ENCODE results near the gene RAB9B.

DNA sequence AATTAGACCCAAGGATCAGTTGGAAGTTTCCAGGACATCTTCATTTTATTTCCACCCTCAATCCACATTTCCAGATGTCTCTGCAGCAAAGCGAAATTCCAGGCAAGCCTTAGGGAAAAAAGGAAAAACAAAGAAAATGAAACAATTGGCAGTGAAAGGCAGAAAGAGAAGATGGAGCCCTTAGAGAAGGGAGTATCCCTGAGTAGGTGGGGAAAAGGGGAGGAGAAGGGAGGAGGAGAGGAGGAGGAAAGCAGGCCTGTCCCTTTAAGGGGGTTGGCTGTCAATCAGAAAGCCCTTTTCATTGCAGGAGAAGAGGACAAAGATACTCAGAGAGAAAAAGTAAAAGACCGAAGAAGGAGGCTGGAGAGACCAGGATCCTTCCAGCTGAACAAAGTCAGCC is 55.5 kb downstream of the RAB9B start, which contains the start of gene PLP1:
- TF ChIP-seq POLR2A (IDR thresholded peaks at IDR 0.05), result no peak
- TF ChIP-seq, protein P1, sequence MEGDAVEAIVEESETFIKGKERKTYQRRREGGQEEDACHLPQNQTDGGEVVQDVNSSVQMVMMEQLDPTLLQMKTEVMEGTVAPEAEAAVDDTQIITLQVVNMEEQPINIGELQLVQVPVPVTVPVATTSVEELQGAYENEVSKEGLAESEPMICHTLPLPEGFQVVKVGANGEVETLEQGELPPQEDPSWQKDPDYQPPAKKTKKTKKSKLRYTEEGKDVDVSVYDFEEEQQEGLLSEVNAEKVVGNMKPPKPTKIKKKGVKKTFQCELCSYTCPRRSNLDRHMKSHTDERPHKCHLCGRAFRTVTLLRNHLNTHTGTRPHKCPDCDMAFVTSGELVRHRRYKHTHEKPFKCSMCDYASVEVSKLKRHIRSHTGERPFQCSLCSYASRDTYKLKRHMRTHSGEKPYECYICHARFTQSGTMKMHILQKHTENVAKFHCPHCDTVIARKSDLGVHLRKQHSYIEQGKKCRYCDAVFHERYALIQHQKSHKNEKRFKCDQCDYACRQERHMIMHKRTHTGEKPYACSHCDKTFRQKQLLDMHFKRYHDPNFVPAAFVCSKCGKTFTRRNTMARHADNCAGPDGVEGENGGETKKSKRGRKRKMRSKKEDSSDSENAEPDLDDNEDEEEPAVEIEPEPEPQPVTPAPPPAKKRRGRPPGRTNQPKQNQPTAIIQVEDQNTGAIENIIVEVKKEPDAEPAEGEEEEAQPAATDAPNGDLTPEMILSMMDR (IDR thresholded peaks at IDR 0.05), result no peak
- TF ChIP-seq POLR2AphosphoS5 (IDR thresholded peaks at IDR 0.05), result no peak
